HCT116 (cell line): Measurements from ENCODE around the gene KHDRBS1.

Experiments
- CTCF ChIP-seq, 3 experiments: fragments of 200-600 bp in 1 of 3; sonication (generic) in 1 of 3; IDR thresholded peaks in 2 of 3; conservative IDR thresholded peaks in 1 of 3; 2 replicates each; pipeline ENCODE4 v1.5.1; 2012 to 2017; ENCODE audit warnings: low read depth in 2 of 3, low read length in 2 of 3, antibody characterized with exemption in 1 of 3, borderline replicate concordance in 1 of 3, control low read depth in 1 of 3, mild to moderate bottlenecking in 1 of 3, mixed read lengths in 1 of 3, mixed run types in 1 of 3, moderate library complexity in 1 of 3; ENCODE audit not compliant: insufficient read depth in 1 of 3
- EZH2 ChIP-seq: fragments of 200-600 bp; sonication (generic); IDR thresholded peaks from 2 replicates; pipeline ENCODE4 v1.6.1; 2017; ENCODE audit warnings: antibody characterized with exemption, mixed run types
- FOSL1 ChIP-seq: IDR thresholded peaks from 2 replicates; pipeline ENCODE4 v1.6.1; 2012; ENCODE audit warnings: low read depth
- JUND ChIP-seq: IDR thresholded peaks from 2 replicates; pipeline ENCODE4 v1.6.1; 2012
- POLR2A ChIP-seq: IDR thresholded peaks from 2 replicates; pipeline ENCODE4 v1.7.0; 2011; ENCODE audit warnings: borderline replicate concordance; ENCODE audit not compliant: insufficient read depth, insufficient read length; ENCODE audit errors: extremely low read depth
- RAD21 ChIP-seq: IDR thresholded peaks from 2 replicates; pipeline ENCODE4 v1.6.1; 2012; ENCODE audit warnings: low read depth, mild to moderate bottlenecking
- YY1 ChIP-seq: IDR thresholded peaks from 2 replicates; pipeline ENCODE4 v1.6.1; 2011; ENCODE audit warnings: low read length, low read depth, moderate library complexity, mild to moderate bottlenecking; ENCODE audit not compliant: insufficient replicate concordance; ENCODE audit errors: extremely low read depth
- TF ChIP-seq, protein P1 (sequence below): IDR thresholded peaks from 2 replicates; pipeline ENCODE4 v1.6.1; 2011; ENCODE audit warnings: mild to moderate bottlenecking, low read length, moderate library complexity; ENCODE audit not compliant: insufficient replicate concordance; ENCODE audit errors: extremely low read depth

DNA sequence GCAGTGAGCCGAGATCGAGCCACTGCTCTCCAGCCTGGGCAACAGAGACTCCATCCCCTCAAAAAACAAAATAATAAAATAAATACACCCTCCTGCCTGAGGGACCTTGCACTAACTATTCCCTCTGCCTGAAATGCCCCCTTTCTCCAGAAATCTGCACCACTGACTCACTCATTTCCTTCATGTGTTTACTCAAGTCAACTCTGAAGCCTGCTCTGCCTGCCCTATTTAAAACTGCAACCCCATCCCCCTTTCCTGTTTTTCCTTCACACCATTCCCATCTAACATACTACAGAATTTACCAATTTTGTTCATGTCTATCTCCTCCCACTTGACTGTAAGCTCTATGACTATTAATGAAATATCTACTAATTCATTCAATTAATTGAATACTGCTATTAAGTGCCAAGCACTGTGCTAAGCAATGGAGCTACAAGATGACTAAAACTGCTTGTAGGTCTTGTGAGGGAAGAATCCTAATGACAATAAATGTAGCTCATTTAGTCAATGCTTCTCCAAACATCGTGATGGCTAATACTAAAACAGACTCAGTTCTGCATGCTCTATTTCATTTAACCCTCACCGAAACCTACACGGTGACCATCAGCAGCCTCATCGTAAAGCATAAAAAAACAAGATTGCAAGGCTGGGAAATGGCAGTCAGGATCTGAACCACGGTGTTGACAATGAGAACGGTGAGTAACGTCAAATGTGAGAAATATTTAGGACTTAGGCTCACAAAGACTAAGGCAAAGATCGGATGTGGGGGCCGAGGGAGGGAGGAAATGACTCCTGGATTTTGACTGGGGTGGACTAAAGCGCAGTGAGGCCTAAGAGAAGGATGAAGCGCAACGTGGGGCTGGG is 58.3 kb downstream of the KHDRBS1 start:
- TF ChIP-seq YY1: no peak
- no peak for TF ChIP-seq CTCF (IDR thresholded peaks at IDR 0.05 in 2 of 3, conservative IDR thresholded peaks at IDR 0.05 in 1 of 3; ENCODE audit: borderline replicate concordance in 1 of 3, insufficient read depth in 1 of 3, low read depth in 2 of 3, low read length in 2 of 3)
- no peak for TF ChIP-seq JUND
- TF ChIP-seq POLR2A: no peak
- TF ChIP-seq EZH2: no peak
- TF ChIP-seq RAD21: no peak
- TF ChIP-seq FOSL1: no peak
- TF ChIP-seq, protein P1, sequence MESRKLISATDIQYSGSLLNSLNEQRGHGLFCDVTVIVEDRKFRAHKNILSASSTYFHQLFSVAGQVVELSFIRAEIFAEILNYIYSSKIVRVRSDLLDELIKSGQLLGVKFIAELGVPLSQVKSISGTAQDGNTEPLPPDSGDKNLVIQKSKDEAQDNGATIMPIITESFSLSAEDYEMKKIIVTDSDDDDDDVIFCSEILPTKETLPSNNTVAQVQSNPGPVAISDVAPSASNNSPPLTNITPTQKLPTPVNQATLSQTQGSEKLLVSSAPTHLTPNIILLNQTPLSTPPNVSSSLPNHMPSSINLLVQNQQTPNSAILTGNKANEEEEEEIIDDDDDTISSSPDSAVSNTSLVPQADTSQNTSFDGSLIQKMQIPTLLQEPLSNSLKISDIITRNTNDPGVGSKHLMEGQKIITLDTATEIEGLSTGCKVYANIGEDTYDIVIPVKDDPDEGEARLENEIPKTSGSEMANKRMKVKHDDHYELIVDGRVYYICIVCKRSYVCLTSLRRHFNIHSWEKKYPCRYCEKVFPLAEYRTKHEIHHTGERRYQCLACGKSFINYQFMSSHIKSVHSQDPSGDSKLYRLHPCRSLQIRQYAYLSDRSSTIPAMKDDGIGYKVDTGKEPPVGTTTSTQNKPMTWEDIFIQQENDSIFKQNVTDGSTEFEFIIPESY: no peak
